Nephron progenitor cell (in vitro differentiated cells): ENCODE measurements around the gene EMILIN2.

ENCODE experiments used
- DNase-seq: peaks from one replicate; pipeline ENCODE4 v3.0.0; 2021
- H3K27ac Mint-ChIP-seq: 2 replicates; pipeline ENCODE4 v1.8.0; 2021; ENCODE audit warnings: mild to moderate bottlenecking, moderate library complexity, mixed read lengths
- H3K27me3 Mint-ChIP-seq: 2 replicates; pipeline ENCODE4 v1.8.0; 2021; ENCODE audit warnings: mild to moderate bottlenecking, low read depth, mixed read lengths; ENCODE audit not compliant: poor library complexity
- H3K36me3 Mint-ChIP-seq: 2 replicates; pipeline ENCODE4 v1.8.0; 2021; ENCODE audit warnings: low read depth, mixed read lengths
- H3K4me1 Mint-ChIP-seq: 2 replicates; pipeline ENCODE4 v1.8.0; 2021; ENCODE audit warnings: mixed read lengths
- H3K4me3 Mint-ChIP-seq: 2 replicates; pipeline ENCODE4 v1.8.0; 2021; ENCODE audit warnings: mild to moderate bottlenecking, moderate library complexity, mixed read lengths
- H3K9me3 Mint-ChIP-seq: 2 replicates; pipeline ENCODE4 v1.8.0; 2021; ENCODE audit warnings: mild to moderate bottlenecking, moderate library complexity, mixed read lengths
- CTCF ChIP-seq: fragments of 200-600 bp; sonication (generic); IDR thresholded peaks from 2 replicates; pipeline ENCODE4 v1.5.0; 2021; ENCODE audit warnings: antibody characterized with exemption

The EMILIN2 gene

GRCh38 chr18:2897448-2898185 is 50.8 kb downstream of the EMILIN2 start:
- H3K27me3 Mint-ChIP-seq = peaks cover 3% of the 10 kb centered on the region
- peaks cover 15% of the 10 kb centered on the region for H3K9me3 Mint-ChIP-seq
- H3K4me1 Mint-ChIP-seq = peaks cover 51% of the 10 kb centered on the region
- no peak for TF ChIP-seq CTCF
- H3K27ac Mint-ChIP-seq = no peak overlapping the region
- DNase-seq = no peak
- H3K36me3 Mint-ChIP-seq = peaks cover 7% of the 10 kb centered on the region
- H3K4me3 Mint-ChIP-seq = no peak overlapping the region

- peaks cover 7% of the 10 kb centered on the region for H3K36me3 Mint-ChIP-seq
- no peak for TF ChIP-seq CTCF
- peaks cover under 1% of the 10 kb centered on the region for H3K27me3 Mint-ChIP-seq
- DNase-seq = no peak
- no peak overlapping the region for H3K4me3 Mint-ChIP-seq
- peaks cover 46% of the 10 kb centered on the region for H3K4me1 Mint-ChIP-seq
- peak overlapping the region; percentile 42 for H3K27ac Mint-ChIP-seq
- peaks cover 15% of the 10 kb centered on the region for H3K9me3 Mint-ChIP-seq
These were observed 51.4 kb downstream of the EMILIN2 start for GRCh38 chr18:2898186-2898640.

GRCh38 chr18:2900684-2901422 is 54.0 kb downstream of the EMILIN2 start:
- Mint-ChIP-seq H3K4me1 (peaks cover 24% of the 10 kb centered on the region), H3K36me3 (no peaks in the 10 kb centered on the region)
- TF ChIP-seq CTCF = no peak

GRCh38 chr18:2901423-2901985 is 54.7 kb downstream of the EMILIN2 start:
- Mint-ChIP-seq H3K4me3 (no peak overlapping the region), H3K27me3 (peaks cover 9% of the 10 kb centered on the region), H3K36me3 (no peaks in the 10 kb centered on the region), H3K9me3 (no peaks in the 10 kb centered on the region), H3K4me1 (peaks cover 24% of the 10 kb centered on the region), H3K27ac (peak overlapping the region; percentile 32)
- TF ChIP-seq CTCF = no peak
- no peak for DNase-seq

More at GRCh38 chr18:2900684-2901422, 54.0 kb downstream of the EMILIN2 start:
- no peaks in the 10 kb centered on the region for H3K9me3 Mint-ChIP-seq
- DNase-seq = no peak
- H3K4me3 Mint-ChIP-seq = no peak overlapping the region
- peaks cover 7% of the 10 kb centered on the region for H3K27me3 Mint-ChIP-seq
- H3K27ac Mint-ChIP-seq = peak overlapping the region; percentile 39

GRCh38 chr18:2902327-2902726 is 55.5 kb downstream of the EMILIN2 start:
- DNase-seq = no peak
- no peak for TF ChIP-seq CTCF
- H3K4me1 Mint-ChIP-seq = peaks cover 20% of the 10 kb centered on the region

More at GRCh38 chr18:2902327-2902726, 55.5 kb downstream of the EMILIN2 start:
- Mint-ChIP-seq H3K9me3 (no peaks in the 10 kb centered on the region), H3K36me3 (no peaks in the 10 kb centered on the region), H3K4me3 (no peak overlapping the region), H3K27ac (no peak overlapping the region), H3K27me3 (peaks cover 13% of the 10 kb centered on the region)
